Astrocyte of the hippocampus (primary cell): ENCODE data around the gene MICAL3.
"Not testable (repeated sequence)": the region's sequence is repeated elsewhere in the genome, so short reads cannot be mapped to it uniquely, and the experiment has no call there.

ENCODE experiments used
- DNase-seq: peaks from one replicate; pipeline ENCODE4 v3.0.0; 2011; ENCODE audit warnings: low read depth, low spot score

The MICAL3 gene

DNA sequence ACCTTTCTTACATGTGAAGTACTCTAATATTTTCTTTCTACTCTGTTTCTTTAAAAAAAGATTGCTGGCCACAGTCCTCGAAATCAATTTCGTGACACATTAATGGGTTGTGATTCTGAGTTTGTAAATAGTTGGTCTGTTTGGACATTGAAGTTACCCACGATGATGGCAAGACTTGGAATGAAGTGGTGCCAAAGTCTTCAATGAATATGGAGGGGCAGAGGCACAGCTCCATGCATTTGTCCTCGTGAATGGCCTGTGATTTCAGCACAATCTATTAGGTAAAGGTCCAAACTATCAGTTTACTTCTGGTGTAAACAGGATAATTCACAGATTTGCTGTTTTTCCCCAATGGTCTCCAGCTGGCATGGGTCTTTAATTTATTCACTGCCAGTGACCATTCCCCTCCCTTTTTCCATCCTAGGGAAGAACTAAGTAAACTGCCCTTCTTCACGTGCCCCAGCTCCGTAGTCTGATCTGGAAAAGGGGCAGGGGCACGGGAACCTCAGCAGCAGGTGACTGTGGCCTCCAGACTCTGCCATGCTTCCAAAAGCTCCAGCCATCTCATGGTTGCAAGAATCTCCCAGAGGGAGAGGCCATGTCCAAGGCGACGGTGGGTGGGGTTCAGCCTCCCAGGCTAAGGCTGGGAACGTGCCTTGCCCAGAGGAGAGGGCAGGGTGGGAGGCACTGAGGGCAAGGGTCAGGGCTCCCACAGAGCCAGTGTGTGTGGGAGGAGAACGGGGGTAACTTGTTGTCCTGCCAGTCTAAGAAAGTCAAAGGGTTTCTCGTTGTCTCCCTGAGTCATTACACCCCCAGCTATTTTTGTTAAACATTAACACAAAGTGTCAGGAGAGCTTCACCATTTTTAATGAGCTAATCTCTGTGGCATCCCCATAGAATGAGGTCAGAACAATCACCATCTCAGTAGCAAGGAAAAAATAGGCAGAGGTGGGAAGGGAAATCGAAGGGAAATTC, 36.6 kb upstream of the MICAL3 start:
- DNase-seq = peak; percentile 68

DNA sequence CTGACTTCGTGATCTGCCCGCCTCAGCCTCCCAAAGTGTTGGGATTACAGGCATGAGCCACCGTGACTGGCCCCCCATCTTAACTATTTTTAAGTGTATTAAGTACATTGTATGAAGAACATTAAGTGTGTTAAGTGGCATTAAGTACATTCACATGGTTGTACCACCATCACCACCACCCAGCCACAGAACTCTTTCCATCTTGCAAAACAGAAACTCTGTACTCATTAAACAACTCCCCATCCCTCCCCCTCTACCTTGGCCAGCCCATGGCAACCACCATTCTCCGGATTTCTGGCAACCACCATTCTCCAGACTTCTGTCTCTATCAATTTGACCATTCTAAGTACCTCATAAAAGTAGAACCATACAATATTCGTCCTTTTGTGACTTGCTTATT, 35.6 kb upstream of the MICAL3 start:
- no peak for DNase-seq

GRCh38 chr22:18059473-18059872, 35.1 kb upstream of the MICAL3 start:
- DNase-seq = no peak

DNA sequence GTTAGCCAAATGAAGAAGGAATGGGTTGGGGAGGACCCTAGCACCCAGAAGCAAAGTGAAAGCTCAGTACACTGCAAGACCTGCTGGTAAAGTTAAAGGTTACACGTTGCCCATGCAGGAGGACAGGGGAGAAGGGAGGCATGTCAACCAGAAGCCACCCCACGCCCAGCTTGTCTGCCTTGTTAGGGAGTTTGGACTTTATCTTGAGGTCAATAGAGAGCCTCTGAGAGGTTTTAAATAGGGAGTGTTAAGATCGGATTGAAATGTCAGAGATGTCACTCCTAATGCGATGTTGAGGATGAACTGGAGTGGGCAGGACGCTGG, 34.7 kb upstream of the MICAL3 start:
- no peak for DNase-seq

DNA sequence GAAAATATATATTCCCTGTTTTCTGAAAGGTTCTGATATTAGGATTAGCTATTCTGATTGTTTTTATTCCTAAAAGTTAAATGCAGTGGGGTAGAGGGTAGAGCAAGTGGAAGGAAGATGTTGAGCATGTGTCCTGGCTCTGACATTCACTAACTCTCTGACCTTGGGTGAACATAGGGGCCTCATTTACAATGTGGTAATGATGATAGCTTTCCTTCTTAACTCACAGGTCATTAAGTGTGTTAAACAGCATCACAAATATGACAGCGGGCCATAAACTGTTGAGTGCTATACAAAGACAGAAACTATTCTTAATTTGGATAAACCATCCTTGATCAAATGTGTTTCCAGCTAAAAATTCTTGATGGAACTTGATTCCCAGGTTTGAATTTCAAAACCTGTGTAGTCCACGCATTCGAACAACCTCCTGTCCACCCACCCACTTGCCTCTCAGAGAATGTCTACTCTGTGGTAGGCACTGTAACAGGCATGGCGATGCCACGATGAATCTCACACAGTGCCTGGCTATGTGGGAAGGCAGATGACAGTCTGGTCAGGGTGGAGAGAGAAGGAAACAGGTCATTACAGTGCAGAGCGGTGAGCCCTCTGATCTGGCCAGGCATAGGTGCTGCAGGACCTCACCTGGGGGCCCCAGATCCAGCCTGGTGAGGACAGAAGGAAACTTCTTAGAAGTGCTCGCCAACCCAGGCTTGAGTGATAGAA, 34.2 kb upstream of the MICAL3 start:
- no peak for DNase-seq

GRCh38 chr22:18057568-18058209, 33.3 kb upstream of the MICAL3 start:
- peak; percentile 98 for DNase-seq

GRCh38 chr22:18056807-18057474, 32.6 kb upstream of the MICAL3 start:
- DNase-seq = no peak

DNA sequence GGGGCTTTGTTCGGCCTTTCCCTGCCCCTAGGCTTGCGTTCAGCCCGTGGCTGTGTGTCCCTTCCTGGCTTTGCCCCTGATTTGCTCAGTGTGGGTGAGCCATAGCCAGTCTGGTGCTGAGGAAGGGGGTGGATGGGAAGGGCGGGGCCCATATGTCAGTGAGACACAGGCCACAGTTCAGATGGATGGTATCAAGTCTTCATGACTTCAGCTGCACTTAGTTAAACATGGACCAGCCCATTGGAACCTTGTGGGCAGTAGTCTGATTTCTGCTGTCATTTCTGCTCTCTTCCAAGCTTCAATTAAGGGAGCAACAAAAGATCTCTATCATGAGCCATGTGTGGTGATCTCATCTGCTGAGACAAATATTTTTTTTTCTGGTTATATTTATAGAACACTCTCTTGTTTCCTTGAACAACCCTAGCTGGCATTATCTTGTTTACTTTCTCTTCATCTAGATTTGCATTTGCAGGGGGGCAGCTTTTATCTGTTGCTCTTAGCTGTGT, 31.9 kb upstream of the MICAL3 start:
- DNase-seq = peak; percentile 56

GRCh38 chr22:18055619-18056160, 31.3 kb upstream of the MICAL3 start:
- DNase-seq = no peak

DNA sequence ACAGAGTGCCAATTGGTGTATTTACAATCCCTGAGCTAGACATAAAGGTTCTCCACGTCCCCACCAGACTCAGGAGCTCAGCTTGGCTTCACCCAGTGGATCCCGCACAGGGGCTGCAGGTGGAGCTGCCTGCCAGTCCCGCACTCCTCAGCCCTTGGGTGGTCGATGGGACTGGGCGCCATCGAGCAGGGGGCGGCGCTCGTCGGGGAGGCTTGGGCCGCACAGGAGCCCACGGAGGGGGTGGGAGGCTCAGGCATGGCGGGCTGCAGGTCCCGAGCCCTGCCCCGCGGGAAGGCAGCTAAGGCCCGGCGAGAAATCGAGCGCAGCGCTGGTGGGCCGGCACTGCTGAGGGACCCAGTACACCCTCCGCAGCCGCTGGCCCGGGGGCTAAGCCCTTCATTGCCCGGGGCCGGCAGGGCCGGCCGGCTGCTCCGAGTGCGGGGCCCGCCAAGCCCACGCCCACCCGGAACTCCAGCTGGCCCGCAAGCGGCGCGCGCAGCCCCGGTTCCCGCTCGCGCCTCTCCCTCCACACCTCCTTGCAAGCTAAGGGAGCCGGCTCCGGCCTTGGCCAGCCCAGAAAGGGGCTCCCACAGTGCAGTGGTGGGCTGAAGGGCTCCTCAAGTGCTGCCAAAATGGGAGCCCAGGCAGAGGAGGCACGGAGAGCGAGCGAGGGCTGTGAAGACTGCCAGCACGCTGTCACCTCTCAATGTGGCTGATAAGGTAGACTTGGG, 29.0 kb upstream of the MICAL3 start:
- not testable (repeated sequence) for DNase-seq

- not testable (repeated sequence) for DNase-seq
Measured at GRCh38 chr22:18051113-18051512, 26.8 kb upstream of the MICAL3 start.

DNA sequence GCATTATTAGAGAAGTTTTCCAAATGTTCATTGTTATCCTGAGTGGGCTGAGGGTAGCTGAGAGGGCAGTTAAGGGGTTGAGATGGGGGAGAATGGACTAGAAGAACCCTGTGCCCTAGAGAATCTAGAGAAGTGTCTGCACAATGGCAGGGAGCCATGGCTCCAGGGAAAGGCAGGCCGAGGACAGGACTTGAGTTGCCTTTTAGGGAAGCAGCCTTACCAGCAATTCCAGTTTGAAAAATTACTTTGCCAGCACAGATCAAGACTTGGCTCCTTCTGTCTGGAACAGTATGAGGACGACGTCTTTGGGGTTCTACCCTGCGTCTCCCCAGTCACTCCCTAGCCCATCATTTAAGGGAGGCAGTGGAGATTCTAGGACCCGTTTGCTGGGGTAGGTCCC, 25.7 kb upstream of the MICAL3 start:
- DNase-seq = no peak

DNA sequence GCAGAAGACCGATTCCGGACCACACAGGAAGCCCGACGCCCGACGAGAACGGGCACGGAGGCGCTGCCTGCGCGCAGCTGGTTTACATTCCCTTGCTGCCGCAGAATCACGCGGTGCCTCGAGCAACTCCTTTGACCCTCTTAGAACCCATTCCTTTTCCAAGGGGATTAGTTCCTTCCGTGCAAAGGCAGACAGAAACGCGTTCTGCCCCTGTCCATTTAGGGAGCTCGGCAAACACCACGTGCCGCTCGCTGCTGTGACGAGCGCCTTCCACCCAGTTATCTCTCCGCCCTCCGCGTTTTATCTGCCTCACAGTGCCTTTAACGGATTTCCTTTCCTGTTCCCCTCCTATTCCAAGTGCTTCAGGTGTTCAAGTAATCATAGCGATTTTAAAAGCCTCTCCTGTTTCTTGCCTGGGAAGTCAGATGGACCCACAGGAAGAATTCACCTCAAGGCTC, 24.1 kb upstream of the MICAL3 start:
- DNase-seq = no peak

- no peak for DNase-seq
Measured at GRCh38 chr22:18048041-18048440, 23.7 kb upstream of the MICAL3 start.

GRCh38 chr22:18045794-18046193, 21.4 kb upstream of the MICAL3 start:
- DNase-seq = no peak

- no peak for DNase-seq
Measured at GRCh38 chr22:18044548-18045271, 20.3 kb upstream of the MICAL3 start.

GRCh38 chr22:18042685-18043084, 18.3 kb upstream of the MICAL3 start:
- no peak for DNase-seq

DNA sequence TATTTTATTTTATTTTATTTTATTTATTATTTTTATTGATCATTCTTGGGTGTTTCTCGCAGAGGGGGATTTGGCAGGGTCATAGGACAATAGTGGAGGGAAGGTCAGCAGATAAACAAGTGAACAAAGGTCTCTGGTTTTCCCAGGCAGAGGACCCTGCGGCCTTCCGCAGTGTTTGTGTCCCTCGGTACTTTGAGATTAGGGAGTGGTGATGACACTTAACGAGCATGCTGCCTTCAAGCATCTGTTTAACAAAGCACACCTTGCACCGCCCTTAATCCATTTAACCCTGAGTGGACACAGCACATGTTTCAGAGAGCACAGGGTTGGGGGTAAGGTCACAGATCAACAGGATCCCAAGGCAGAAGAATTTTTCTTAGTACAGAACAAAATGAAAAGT, 16.5 kb upstream of the MICAL3 start:
- not testable (repeated sequence) for DNase-seq

GRCh38 chr22:18035751-18036150, 11.4 kb upstream of the MICAL3 start:
- DNase-seq = peak; percentile 46

DNA sequence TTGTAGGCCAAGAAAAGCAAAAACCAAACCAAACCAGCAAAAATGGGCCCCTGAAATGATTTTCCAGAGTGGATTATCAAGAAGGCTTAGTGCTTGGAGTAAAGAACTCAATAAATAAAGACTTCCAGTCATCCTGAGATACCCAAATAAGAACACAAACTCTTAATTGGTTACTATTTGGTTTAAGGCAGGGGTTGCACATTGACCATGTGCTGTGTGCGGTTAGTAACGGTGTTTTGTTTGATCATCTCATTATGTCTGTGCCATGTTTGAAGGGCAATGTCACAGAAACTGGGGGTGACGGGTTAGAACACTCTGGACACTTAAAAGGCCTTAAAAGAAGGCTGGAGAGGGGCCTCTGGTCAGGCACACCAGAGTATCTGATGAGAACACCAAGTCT, 9.7 kb upstream of the MICAL3 start:
- DNase-seq = no peak
